Measurements from ENCODE around the gene RXRA. TPM values are rescaled to one million over a fixed set of nuclear protein-coding genes. Genes with fewer than 3 reads are reported as not detected.
A peak's percentile ranks its signal among the peaks of the same experiment; 100 is the strongest.

RXRA gene
- total and polyA plus RNA-seq, 2 of the 13 experiments (the other 11 are each of a cell fraction or from before 2014, with no cell fraction given): 18.9 to 29.2 TPM

GRCh38 chr9:134333234-134333873 lies 7.1 kb downstream of the RXRA start (continued):
- TF ChIP-seq FOXP1 (IDR thresholded peaks at IDR 0.05): no peak
- TF ChIP-seq FOXP1 (CRISPR knock-in tag; IDR thresholded peaks at IDR 0.05): peak; percentile 5; the same call in 1 of the 2 replicates
- peak; percentile 34; the same call in 1 of the 2 replicates for TF ChIP-seq ZBTB20 (CRISPR knock-in tag; IDR thresholded peaks at IDR 0.05; ENCODE audit: borderline replicate concordance, low read depth)
- TF ChIP-seq MAF1 (CRISPR knock-in tag; IDR thresholded peaks at IDR 0.05; ENCODE audit: borderline replicate concordance): peak; percentile 54; the same call in 1 of the 2 replicates
- TF ChIP-seq MBD4 (IDR thresholded peaks at IDR 0.05; ENCODE audit: borderline replicate concordance, low read length): no peak
- peak; percentile 72; the same call in 1 of the 2 replicates for TF ChIP-seq KLF11 (CRISPR knock-in tag; IDR thresholded peaks at IDR 0.05)
- peak; percentile 32; the same call in 1 of the 2 replicates for TF ChIP-seq SOX5 (CRISPR knock-in tag; IDR thresholded peaks at IDR 0.05; ENCODE audit: borderline replicate concordance)
- TF ChIP-seq ZNF800 (CRISPR knock-in tag; IDR thresholded peaks at IDR 0.05): 0 out of 2 replicates have a peak, but pooled peaks have one; percentile 47
- peak; percentile 74 for TF ChIP-seq MIXL1 (CRISPR knock-in tag; IDR thresholded peaks at IDR 0.05)
- 0 out of 2 replicates have a peak, but pooled peaks have one; percentile 19 for TF ChIP-seq ZBTB34 (CRISPR knock-in tag; IDR thresholded peaks at IDR 0.05)
- no peak for TF ChIP-seq ZBTB21 (CRISPR knock-in tag; IDR thresholded peaks at IDR 0.05)
- TF ChIP-seq ZNF292 (CRISPR knock-in tag; IDR thresholded peaks at IDR 0.05; ENCODE audit: borderline replicate concordance, low read depth): peak; percentile 70
- TF ChIP-seq TFDP2 (CRISPR knock-in tag; IDR thresholded peaks at IDR 0.05): 0 out of 2 replicates have a peak, but pooled peaks have one; percentile 15
- TF ChIP-seq ZBED4 (CRISPR knock-in tag; IDR thresholded peaks at IDR 0.05; ENCODE audit: borderline replicate concordance): peak; percentile 87; the same call in 1 of the 2 replicates
- TF ChIP-seq HNF1B (CRISPR knock-in tag; IDR thresholded peaks at IDR 0.05): peak; percentile 68
- 0 out of 2 replicates have a peak, but pooled peaks have one; percentile 40 for TF ChIP-seq ZNF276 (CRISPR knock-in tag; IDR thresholded peaks at IDR 0.05; ENCODE audit: low read depth)
- 0 out of 2 replicates have a peak, but pooled peaks have one; percentile 46 for TF ChIP-seq ELF4 (CRISPR knock-in tag; IDR thresholded peaks at IDR 0.05; ENCODE audit: borderline replicate concordance)
